ENCODE results near the gene CAMKK2.
A peak's percentile ranks its signal among the peaks of the same experiment; 100 is the strongest.

DNA sequence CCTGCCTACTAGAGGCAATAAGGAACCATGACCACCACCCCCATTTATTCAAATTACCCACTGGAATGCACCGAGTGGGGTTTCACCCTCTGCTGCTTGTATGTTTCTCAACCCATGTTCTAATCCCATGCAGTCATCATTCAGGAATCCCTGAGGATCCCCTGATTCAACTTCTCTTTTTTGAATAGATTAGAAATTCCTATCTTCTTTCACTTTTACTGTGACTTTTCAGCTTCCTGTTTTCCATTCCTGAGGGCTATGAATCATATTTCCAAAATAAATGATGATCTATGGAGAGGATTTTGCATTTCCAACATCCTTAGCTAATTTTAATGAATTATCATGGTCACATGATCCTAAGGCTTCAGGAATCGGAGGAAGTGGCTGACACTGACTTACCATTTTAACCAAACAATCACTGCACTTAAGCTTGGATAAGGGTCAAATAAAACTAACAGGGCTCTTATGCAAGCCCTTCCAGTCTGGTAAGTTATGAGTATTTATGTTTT is 105.9 kb downstream of the CAMKK2 start:
- TF ChIP-seq EZH2 (IDR thresholded peaks at IDR 0.05; ENCODE audit: insufficient read depth, poor library complexity, severe bottlenecking) (no peak), EZH2phosphoT487 (IDR thresholded peaks at IDR 0.05; ENCODE audit: insufficient read depth, low read depth) (0 out of 2 replicates have a peak, but pooled peaks have one; percentile 47)
